OCI-LY7 (cell line): Measurements from ENCODE around the gene TMEM273.

Experiments
- CTCF ChIP-seq: fragments of 200-600 bp; sonication (generic); conservative IDR thresholded peaks from 2 replicates; pipeline ENCODE4 v1.5.1; 2014; ENCODE audit warnings: mild to moderate bottlenecking, antibody characterized with exemption, low read length, moderate library complexity, mixed read lengths
- EZH2phosphoT487 ChIP-seq: fragments of 200-600 bp; sonication (generic); IDR thresholded peaks from 2 replicates; pipeline ENCODE4 v1.6.1; 2018; ENCODE audit warnings: low read depth, borderline replicate concordance, mild to moderate bottlenecking, mixed run types, antibody characterized with exemption, low read length, moderate library complexity, mixed read lengths

DNA sequence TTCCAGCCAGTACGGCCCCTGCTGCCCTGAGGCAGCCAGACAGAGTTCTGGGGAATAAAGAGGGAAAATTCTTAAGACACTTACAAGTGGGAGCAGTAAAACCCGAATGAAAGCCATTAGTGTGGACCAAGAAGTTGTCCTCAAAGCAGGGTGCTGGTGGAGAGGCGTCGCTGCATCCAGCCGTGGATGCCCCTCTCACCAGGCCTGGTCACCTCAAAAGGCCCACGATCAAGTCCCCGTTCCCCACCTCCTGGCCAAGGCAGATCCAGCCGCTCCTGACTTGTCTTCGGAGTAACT, 73.5 kb downstream of the TMEM273 start:
- TF ChIP-seq CTCF = no peak
- no peak for TF ChIP-seq EZH2phosphoT487
